Right lung (tissue), 5 donors: Measurements from ENCODE around the gene MAP3K8. TPM values are rescaled to one million over a fixed set of nuclear protein-coding genes. Genes with fewer than 3 reads are reported as not detected.
"Not testable (repeated sequence)": the region's sequence is repeated elsewhere in the genome, so short reads cannot be mapped to it uniquely, and the experiment has no call there.

ENCODE experiments used
- DNase-seq, 2 donors: peaks; one replicate each; pipeline ENCODE4 v3.0.0-alpha.2; 2013
- polyA plus RNA-seq, 5 donors: library from polyadenylated mRNA; unstranded; fragments of 120-200 nt; gene quantifications; one replicate each; pipeline versions ENCODE4 v1.2.1 to v1.2.3, GENCODE V29; 2013; ENCODE audit warnings: inconsistent platforms in 1 of 5, low replicate concordance in 1 of 5; ENCODE audit not compliant: insufficient read length in 5 of 5, insufficient read depth in 1 of 5

MAP3K8 gene
- polyA plus RNA-seq, 5 donors = 8.6 to 12.0 (median 10.5) TPM

DNA sequence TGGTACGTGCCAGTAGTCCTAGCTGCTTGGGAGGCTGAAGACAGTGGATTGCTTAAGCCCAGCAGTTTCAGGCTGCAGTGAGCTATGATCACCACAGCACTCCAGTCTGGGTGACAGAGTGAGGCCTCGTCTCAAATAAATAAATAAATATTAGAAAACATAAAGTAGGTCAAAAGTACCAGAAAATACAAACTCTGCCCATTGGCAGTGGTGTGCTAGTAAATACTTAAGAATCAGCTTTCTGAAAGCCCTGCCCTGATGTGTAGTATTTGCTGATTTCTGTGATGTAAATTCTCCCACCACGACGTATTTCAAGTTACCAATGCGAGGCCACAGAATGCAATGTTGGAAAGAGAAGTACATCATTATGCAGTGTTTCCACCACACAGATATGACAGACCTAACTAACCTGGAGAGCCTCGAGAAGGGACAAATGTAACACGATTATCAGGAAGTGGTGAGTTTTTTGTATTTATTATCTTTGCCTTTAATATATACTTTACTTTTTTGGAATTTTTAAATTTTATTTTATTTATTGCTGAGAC lies 11.8 kb upstream of the MAP3K8 start:
- DNase-seq = no peak

DNA sequence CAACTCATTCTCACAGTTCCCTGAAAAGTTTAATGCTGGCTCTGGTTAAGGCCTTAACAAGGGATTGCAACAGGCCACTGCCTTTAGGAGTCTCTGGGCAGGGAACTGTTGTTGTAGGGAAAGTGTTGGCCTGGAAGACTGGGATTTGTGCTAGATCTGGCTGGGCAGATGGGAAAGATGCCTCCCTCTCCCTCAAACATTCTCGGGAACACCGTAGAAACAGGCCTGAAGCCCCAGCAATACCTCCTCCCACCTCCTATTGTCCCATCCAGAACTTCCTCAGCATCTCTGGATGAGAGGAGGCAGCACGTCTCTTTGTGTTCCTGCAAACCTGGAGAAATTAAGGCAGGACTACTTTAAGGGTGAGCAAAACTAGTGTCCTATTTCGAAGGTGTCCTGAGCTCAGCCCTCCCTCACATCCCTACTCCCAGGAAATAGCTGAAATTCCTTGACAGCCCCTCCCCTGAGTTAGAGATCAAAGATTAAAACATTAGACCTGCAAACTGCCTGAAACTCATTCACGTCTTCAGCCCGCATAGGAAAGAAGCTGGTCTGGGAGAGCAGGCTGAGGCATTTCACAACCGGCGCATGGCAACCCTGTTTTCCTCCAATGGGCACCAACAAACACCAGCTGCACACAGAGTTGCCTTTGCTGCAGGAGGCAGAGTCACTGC lies 10.9 kb upstream of the MAP3K8 start:
- no peak for DNase-seq

- not testable (repeated sequence) for DNase-seq
Observed at GRCh38 chr10:30423655-30424275, 10.2 kb upstream of the MAP3K8 start.

DNA sequence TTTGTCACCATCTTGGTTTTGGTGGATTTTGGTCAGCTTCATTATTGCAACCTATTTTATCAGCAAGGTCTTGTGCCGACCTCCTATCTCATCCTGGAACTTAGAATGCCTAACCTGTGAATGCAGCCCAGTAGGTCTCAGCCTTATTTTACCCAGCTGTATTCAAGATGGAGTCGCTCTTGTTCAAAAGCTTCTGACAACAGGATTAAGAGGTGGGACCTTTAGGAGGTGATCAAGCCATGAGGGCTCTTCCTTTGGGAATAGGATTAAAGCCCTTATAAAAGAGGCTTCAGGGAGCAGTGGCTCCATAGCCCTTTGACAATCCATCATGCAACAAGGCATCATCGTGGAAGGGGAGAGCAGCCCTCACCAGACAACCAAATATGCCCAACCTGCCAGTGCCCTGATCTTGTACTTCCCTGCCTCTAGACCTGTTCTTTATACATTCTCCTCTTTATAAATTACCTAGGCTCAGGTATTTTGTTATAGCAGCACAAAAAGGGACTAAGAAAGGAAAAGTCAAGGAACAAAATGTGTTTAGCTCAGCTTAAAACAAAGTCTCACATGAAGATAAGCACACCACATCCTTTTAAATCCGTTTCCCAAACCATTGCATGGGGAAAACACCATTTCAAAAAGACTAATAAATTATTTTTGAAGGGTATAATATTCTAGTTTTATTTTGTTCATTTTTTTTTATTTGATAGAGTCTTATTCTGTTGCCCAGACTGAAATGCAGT lies 8.5 kb upstream of the MAP3K8 start:
- DNase-seq = no peak

DNA sequence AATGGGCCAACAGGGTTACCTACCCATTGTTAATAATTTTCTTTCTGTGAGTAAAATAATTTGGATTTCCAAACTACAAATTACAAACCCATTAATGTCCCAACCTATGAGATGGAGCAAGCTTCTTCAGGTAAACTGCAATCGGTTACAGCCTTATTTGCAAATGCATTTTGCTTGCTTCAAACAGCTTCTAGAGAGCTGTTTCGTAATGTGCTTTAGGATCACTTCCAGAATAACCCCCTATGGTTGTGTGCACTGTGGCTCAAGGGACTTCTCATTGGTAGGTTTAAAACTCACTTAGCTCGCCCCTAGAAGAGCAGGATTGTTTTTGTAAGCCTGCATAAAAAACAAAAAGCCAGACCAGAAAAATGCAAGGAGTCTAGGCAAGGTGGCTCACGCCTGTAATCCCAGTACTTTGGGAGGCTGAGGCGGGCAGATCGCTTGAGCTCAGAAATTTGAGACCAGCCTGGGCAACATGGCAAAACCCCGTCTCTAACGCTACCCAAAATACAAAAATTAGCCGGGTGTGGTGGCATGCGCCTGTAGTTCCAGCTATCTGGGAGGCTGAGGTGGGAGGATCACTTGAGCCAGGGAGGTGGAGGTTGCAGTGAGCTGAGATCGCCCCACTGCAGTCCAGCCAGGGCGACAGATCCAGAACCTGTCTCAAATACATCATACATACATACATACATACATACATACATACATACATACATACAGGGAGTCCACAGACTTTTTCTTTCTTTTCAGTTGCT lies 3.3 kb upstream of the MAP3K8 start:
- DNase-seq = no peak

DNA sequence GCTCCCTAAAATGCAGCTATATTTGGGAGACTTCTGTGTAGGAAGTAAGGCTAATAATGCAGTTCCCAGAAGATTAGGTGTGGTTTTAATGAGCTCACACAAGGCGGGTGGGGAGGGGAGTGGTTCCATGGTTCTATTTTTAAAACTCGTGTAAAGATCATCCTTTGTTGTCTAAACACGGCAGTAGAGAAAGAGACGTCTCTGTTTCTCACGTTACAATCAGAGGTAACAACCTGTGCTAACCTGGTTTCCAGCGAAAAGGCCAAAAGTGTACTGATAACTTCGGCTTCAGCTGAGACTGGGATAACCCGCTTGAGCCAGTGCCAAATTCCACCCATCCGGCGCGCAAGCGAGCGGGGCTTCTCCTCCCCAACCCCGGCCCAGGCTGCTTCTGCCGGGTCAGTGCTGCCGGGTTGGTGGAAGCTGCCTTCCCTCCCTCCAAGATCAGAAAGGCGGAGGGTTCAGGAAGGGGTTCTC lies 2.5 kb upstream of the MAP3K8 start:
- DNase-seq = no peak

- peak in 1 of 2 donors; percentile 49 for DNase-seq
Observed at GRCh38 chr10:30432622-30433305, 1.2 kb upstream of the MAP3K8 start.

DNA sequence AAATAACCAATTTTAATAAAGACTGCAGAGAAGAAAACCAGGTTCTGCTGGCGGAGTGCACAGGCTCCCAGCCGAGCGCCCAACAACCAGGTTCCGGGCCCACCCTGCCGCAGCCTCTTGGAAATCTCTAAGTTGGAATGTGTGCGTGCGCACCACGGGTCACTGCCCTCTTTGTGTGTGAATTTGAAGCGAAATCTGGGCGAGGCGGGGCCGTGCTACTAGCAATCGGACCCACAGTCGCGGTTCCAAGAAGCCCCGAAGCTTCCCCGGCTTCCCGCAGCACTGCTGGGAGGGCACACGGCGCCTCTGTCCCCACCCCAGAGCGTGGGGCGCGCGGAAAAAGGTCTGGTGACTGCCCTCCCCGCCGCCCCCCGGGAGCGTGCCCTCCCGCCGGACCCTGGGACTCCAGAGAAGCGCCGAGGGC lies 666 bp upstream of the MAP3K8 start:
- DNase-seq = peak; percentile 75 to 78

DNA sequence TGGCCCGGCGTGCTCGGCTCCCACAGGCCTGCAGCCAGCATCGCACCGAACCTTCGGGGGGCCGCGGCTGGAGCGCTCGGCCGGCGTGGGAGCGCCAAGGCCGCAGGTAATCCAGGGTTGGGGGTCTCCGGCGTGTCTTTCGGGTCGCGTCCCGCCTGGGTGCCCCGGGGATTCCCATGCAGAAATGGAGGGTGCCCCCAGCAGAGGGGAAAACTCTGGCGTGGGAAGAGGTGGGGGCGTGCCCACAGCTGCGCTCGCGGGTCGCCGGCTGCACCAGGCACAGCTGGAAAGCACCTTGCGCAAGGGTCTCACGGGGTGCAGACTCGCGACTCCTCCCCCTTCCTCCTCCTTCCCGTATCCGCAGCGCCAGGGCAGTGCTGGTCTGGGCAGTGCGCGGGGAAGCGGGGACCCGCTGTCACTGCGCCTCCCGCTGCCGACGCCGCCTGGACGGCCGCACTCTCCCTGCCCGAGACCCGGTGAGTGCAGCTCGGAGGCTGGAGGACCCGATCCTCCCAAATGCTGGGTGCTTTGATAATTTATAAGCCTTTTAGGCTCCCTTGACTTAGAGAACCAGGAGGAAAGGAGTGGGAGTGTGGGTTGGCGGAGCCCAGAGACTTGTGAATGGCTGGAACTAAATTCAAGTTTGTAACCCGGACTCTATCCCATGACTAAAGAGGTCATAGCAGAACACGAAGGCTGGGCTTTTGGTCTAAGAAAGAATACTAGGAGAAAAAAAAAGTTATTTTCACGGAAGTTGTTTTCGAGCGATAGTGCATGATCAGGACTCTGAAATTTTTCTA lies 489 bp downstream of the MAP3K8 start:
- peak; percentile 75 to 81 for DNase-seq

GRCh38 chr10:30435073-30435422 lies 1.1 kb downstream of the MAP3K8 start:
- no peak for DNase-seq

DNA sequence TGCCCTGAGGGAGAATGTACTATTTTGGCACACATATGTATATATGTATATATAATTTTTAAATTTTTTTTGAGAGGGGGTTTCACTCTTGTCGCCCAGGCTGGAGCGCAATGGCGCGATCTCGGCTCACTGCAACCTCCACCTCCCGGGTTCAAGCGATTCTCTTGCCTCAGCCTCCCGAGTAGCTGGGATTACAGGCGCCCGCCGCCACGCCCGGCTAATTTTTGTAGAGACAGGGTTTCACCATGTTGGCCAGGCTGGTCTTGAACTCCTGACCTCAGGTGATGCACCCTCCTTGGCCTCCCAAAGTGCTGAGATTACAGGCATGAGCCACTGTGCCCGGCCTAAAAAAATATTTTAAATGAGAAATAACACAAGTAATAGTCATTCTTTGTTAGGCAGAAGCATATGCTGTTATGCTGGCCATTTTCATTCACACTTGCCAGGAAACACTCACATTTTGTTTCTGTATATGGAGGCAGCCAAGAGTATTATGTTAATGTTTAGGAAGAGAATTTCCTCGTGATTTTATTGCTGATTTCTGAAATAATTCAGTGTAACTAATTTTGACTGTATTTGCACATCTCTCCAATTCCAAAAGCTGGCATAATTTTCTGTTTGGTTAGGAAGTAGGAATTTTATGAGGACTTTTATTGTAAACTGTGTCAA lies 1.6 kb downstream of the MAP3K8 start:
- not testable (repeated sequence) for DNase-seq

GRCh38 chr10:30436191-30436611 lies 2.2 kb downstream of the MAP3K8 start:
- no peak for DNase-seq

DNA sequence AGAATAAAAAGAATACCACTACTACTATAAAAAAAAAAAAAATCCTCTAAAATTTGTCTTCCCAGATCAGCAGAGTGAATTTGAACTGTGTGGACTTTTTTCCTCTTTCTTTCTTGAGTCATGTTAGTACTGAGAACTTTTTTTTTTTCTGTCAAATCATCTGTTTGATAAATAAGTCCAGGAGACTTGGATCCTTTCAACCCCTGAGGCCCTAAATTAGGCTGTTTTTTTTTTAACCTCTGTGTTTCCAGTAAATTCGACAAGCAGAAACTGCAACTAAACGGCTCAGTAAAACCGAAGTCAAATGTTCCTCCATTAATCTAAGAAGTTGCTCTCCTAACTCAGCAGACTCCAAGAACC lies 2.7 kb downstream of the MAP3K8 start:
- DNase-seq = no peak

- no peak for DNase-seq
Observed at GRCh38 chr10:30437031-30437841, 3.3 kb downstream of the MAP3K8 start.

GRCh38 chr10:30438021-30438850 lies 4.3 kb downstream of the MAP3K8 start:
- DNase-seq = no peak

DNA sequence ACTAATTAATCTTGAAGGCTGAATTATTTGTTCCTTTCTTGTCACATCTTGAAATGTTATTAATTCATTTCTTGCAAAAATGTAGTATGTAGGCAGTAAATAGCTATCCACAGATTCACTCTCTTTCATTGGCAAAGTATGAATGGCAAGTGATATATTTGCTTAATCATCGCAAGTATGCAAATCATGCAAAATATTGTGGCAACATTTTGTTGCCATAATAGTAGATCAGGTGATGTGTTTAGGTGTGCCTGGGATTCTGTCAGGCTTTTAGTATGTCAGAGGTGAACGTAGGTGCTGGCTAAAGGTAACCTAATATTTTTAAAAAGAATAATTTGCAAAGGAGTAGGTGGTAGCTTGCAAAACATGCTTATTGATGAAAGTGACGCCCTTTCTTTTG lies 5.9 kb downstream of the MAP3K8 start:
- DNase-seq = no peak

DNA sequence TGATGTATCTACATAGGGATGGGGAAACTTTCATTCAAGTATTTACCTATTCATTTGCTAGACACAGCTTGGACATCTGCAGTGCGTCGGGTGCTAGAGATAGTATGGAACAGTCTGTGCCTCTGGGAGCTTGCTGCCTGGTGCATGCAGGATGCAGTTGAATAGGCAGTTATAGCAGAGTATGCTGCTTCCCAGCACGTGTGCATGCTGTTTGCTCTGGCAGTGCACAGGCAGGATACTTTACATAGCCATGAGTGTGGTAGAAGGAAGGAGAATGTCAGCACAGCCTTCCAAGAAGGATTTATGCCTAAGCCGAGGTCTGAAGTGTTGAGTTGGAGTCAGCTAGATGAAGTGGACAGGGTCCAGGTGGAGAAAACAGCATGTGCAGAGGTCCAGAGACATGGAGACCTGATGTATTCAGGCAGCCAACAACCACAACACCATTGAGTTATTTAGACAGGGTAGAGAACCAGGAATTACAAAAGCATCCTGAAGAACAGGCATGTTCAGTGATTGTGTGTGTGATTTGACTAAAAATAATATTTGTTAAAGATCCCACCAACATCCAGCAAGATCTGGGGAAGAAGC lies 8.1 kb downstream of the MAP3K8 start:
- DNase-seq = no peak

DNA sequence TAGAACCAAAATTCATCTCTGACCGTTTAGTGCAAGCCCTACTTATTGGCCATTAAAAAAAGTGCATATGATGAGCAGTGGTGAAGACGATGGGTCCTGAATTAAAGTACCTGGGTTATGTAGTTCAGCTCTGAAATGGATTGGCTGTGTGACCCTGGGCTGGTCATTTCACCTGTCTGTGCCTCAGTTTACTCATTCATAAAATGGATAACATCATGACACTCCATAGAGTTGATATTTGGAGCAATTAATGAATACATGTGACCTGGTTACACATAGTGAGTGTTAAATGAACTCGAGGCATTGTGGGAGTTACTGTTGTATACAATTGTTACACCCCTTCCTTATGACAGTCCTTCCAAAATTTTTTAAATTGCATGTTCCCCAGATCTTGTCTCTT lies 9.1 kb downstream of the MAP3K8 start:
- no peak for DNase-seq
